CD4-positive, alpha-beta T cell treated with Interleukin-4 for 1 hour (primary cell): ENCODE results near the gene ARX.

ENCODE experiments used
- DNase-seq, 2 donors: peaks; one replicate each; pipeline ENCODE4 v3.0.0-alpha.2; 2020 to 2022

Gene ARX

GRCh38 chrX:25016361-25016671 lies 551 bp upstream of the ARX start:
- DNase-seq, result no peak

GRCh38 chrX:25014366-25014838 lies 1.4 kb downstream of the ARX start:
- no peak for DNase-seq

- no peak for DNase-seq
Observed at GRCh38 chrX:25013632-25014365, 2.0 kb downstream of the ARX start.

- DNase-seq, result no peak
Observed at GRCh38 chrX:25012793-25013631, 2.8 kb downstream of the ARX start.

GRCh38 chrX:25012433-25012735 lies 3.4 kb downstream of the ARX start:
- DNase-seq, result no peak

GRCh38 chrX:25011589-25012432 lies 4.0 kb downstream of the ARX start:
- no peak for DNase-seq

GRCh38 chrX:25010784-25011588 lies 4.8 kb downstream of the ARX start:
- DNase-seq, result no peak

GRCh38 chrX:25009407-25009806 lies 6.4 kb downstream of the ARX start:
- DNase-seq, result no peak

GRCh38 chrX:25007059-25008053 lies 8.4 kb downstream of the ARX start:
- DNase-seq, result no peak

GRCh38 chrX:25006586-25007058 lies 9.1 kb downstream of the ARX start:
- DNase-seq, result no peak

- DNase-seq, result no peak
Observed at GRCh38 chrX:25005382-25006185, 10.2 kb downstream of the ARX start.

- no peak for DNase-seq
Observed at GRCh38 chrX:25005034-25005381, 10.8 kb downstream of the ARX start.

GRCh38 chrX:25004485-25005032 lies 11.2 kb downstream of the ARX start:
- no peak for DNase-seq

- DNase-seq, result no peak
Observed at GRCh38 chrX:25004040-25004439, 11.7 kb downstream of the ARX start.

- DNase-seq, result no peak
Observed at GRCh38 chrX:25003066-25003849, 12.5 kb downstream of the ARX start.

- DNase-seq, result no peak
Observed at GRCh38 chrX:25002661-25003020, 13.1 kb downstream of the ARX start.

GRCh38 chrX:25001808-25002660 lies 13.7 kb downstream of the ARX start:
- DNase-seq, result no peak

GRCh38 chrX:24999511-24999910 lies 16.3 kb downstream of the ARX start:
- no peak for DNase-seq
